ENCODE data around the gene NOS3. TPM values are rescaled to one million over a fixed set of nuclear protein-coding genes. Genes with fewer than 3 reads are reported as not detected.

Gene NOS3
- total and polyA plus RNA-seq, 2 of the 13 experiments (the other 11 are each of a cell fraction or from before 2014, with no cell fraction given), result 3.7 to 7.5 TPM

- no peak for TF ChIP-seq KDM1A (CRISPR knock-in tag; IDR thresholded peaks at IDR 0.05)
Observed at GRCh38 chr7:150965273-150965830, 25.5 kb upstream of the NOS3 start (continued).

DNA sequence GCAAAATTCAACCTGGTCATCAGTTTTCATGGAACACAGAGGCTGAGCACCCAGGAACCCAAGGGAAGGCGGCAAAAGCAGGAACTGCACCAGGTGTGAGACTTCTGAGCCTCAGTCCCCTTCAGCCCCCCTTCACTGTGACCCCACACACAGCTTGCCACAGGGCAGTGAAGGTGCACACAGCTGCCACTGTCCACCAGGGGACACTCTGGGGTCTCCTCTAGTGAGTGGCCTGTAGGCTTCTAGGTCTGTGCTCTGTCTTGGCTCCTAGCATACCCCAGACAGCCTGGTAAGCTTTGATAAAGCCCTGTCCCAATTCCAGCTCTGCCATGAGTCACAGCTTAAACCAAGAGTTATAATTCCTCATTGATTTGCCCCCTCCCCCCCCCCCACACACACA, 24.8 kb upstream of the NOS3 start:
- no peaks in the 10 kb centered on the region for H3K4me1 ChIP-seq (ENCODE audit: insufficient read depth, low read length)
- H3K4me2 ChIP-seq (ENCODE audit: low read depth, low read length), result no peak overlapping the region
- TF ChIP-seq ZNF121 (CRISPR knock-in tag; IDR thresholded peaks at IDR 0.05), result no peak
- TF ChIP-seq MEF2D (CRISPR knock-in tag; IDR thresholded peaks at IDR 0.05), result no peak
- no peak for TF ChIP-seq ZNF546 (CRISPR knock-in tag; conservative IDR thresholded peaks at IDR 0.05)
- peak; percentile 60 for TF ChIP-seq CTCF (CRISPR knock-in tag; IDR thresholded peaks at IDR 0.05)
- no peak for TF ChIP-seq SP1 (IDR thresholded peaks at IDR 0.05)
- TF ChIP-seq SP1 (CRISPR knock-in tag; IDR thresholded peaks at IDR 0.05), result no peak
- TF ChIP-seq HOXA3 (CRISPR knock-in tag; IDR thresholded peaks at IDR 0.05), result no peak
- peak; percentile 47 for TF ChIP-seq STAG1 (CRISPR knock-in tag; IDR thresholded peaks at IDR 0.05)
- no peak for TF ChIP-seq ZKSCAN8 (CRISPR knock-in tag; IDR thresholded peaks at IDR 0.05; ENCODE audit: borderline replicate concordance)
- TF ChIP-seq ZNF432 (CRISPR knock-in tag; IDR thresholded peaks at IDR 0.05; ENCODE audit: borderline replicate concordance), result no peak
- no peak for TF ChIP-seq NFIC (IDR thresholded peaks at IDR 0.05; ENCODE audit: low read length)
- no peak for TF ChIP-seq TCF12 (IDR thresholded peaks at IDR 0.05)
- TF ChIP-seq TCF12 (CRISPR knock-in tag; IDR thresholded peaks at IDR 0.05), result no peak
- TF ChIP-seq SIX1 (CRISPR knock-in tag; IDR thresholded peaks at IDR 0.05; ENCODE audit: borderline replicate concordance), result no peak
- TF ChIP-seq SMC3 (IDR thresholded peaks at IDR 0.05; ENCODE audit: low read length), result 0 out of 2 replicates have a peak, but pooled peaks have one; percentile 11
- no peak for TF ChIP-seq ZBTB21 (CRISPR knock-in tag; IDR thresholded peaks at IDR 0.05)
- no peak for TF ChIP-seq XRCC5 (optimal IDR thresholded peaks at IDR 0.05; ENCODE audit: low read length)
- TF ChIP-seq ZNF75D (CRISPR knock-in tag; IDR thresholded peaks at IDR 0.05; ENCODE audit: borderline replicate concordance), result no peak
- TF ChIP-seq, protein P1, sequence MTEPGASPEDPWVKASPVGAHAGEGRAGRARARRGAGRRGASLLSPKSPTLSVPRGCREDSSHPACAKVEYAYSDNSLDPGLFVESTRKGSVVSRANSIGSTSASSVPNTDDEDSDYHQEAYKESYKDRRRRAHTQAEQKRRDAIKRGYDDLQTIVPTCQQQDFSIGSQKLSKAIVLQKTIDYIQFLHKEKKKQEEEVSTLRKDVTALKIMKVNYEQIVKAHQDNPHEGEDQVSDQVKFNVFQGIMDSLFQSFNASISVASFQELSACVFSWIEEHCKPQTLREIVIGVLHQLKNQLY (CRISPR knock-in tag; IDR thresholded peaks at IDR 0.05), result no peak
- TF ChIP-seq, protein P2, sequence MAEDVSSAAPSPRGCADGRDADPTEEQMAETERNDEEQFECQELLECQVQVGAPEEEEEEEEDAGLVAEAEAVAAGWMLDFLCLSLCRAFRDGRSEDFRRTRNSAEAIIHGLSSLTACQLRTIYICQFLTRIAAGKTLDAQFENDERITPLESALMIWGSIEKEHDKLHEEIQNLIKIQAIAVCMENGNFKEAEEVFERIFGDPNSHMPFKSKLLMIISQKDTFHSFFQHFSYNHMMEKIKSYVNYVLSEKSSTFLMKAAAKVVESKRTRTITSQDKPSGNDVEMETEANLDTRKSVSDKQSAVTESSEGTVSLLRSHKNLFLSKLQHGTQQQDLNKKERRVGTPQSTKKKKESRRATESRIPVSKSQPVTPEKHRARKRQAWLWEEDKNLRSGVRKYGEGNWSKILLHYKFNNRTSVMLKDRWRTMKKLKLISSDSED (CRISPR knock-in tag; IDR thresholded peaks at IDR 0.05), result no peak
- ChIA-PET POLR2A (no interaction called here), CTCF (ENCODE audit: low intra/inter-chr PET ratio, low total read pairs) (interaction anchor here (1.4 kb wide), 1 partner anchor 23 kb away, joined by 4 read pairs; no protein-coding TSS in a partner anchor)
- in situ Hi-C loops (cut with HindIII; ENCODE audit: extremely low pct_ligation_motif_present, low pct_unique_long_range_greater_than_20kb) (no loop called here), intact Hi-C loops (cut with micrococcal nuclease; ENCODE audit: unreplicated experiment) (no loop called here)
- H2AFZ ChIP-seq (ENCODE audit: low read length), result no peak overlapping the region
- H4K20me1 ChIP-seq (ENCODE audit: insufficient read depth, low read length), result no peaks in the 10 kb centered on the region
- DNase-seq (ENCODE audit: low spot score), result peak; percentile 30
- H3K9ac ChIP-seq (ENCODE audit: insufficient read depth, low read depth, low read length), result no peak overlapping the region
- no peaks in the 10 kb centered on the region for H3K36me3 ChIP-seq (replicated peaks in 1 of 2; ENCODE audit: control insufficient read depth in 1 of 2, insufficient read depth in 2 of 2, low read length in 2 of 2)
- H3K4me3 ChIP-seq (replicated peaks in 1 of 3; ENCODE audit: insufficient read depth in 1 of 3, low read depth in 2 of 3, low read length in 3 of 3), result no peak overlapping the region
- H3K79me2 ChIP-seq (ENCODE audit: insufficient read depth, low read length), result no peaks in the 10 kb centered on the region
- peaks cover 13 to 64% of the 10 kb centered on the region in 2 experiments for H3K27me3 ChIP-seq (ENCODE audit: control insufficient read depth in 1 of 2, insufficient read depth in 2 of 2, low read length in 2 of 2)
- H3K27ac ChIP-seq (ENCODE audit: extremely low read length, insufficient read depth, low read length), result no peak overlapping the region
- ATAC-seq, result peak; percentile 69
- no CpG with 5 or more reads among the region's 1 CpG for WGBS (ENCODE audit: low lambda C conversion rate)
- no peak for FAIRE-seq
- no peaks in the 10 kb centered on the region for H3K9me3 ChIP-seq (ENCODE audit: low read length)
- no TSS peak for BruUV-seq (replicated peaks)
